GM23338 (cell line): ENCODE data around the gene PLA2G4B. TPM values are rescaled to one million over a fixed set of nuclear protein-coding genes. Genes with fewer than 3 reads are reported as not detected.

Experiments
- ATAC-seq: fragments of 200-7000 bp; cut with Tn5 transposase; 3 replicates; pipeline ENCODE4 v1.9.1; 2020
- DNase-seq: peaks from one replicate; pipeline ENCODE4 v3.0.0-alpha.2; 2015; ENCODE audit warnings: low spot score
- H2AFZ ChIP-seq: fragments of 200-600 bp; sonication (generic); 2 replicates; pipeline ENCODE4 v1.8.0; 2016; ENCODE audit warnings: antibody characterized with exemption, mild to moderate bottlenecking, moderate library complexity
- H3F3A ChIP-seq: fragments of 200-600 bp; sonication (generic); replicated peaks from 2 replicates; pipeline ENCODE4 v1.8.0; 2017; ENCODE audit warnings: antibody characterized with exemption, mixed run types, low read depth
- H3K27ac ChIP-seq: fragments of 200-600 bp; sonication (generic); 2 replicates; pipeline ENCODE4 v1.6.1; 2016; ENCODE audit warnings: low read depth
- H3K27me3 ChIP-seq: fragments of 200-600 bp; sonication (generic); 2 replicates; pipeline ENCODE4 v1.8.0; 2016; ENCODE audit warnings: mild to moderate bottlenecking, mixed run types, moderate library complexity; ENCODE audit not compliant: insufficient read depth
- H3K36me3 ChIP-seq: fragments of 200-600 bp; sonication (generic); 2 replicates; pipeline ENCODE4 v1.8.0; 2016; ENCODE audit warnings: mild to moderate bottlenecking; ENCODE audit not compliant: insufficient read depth
- H3K4me1 ChIP-seq: fragments of 200-600 bp; sonication (generic); 2 replicates; pipeline ENCODE4 v1.8.0; 2016; ENCODE audit warnings: mild to moderate bottlenecking, moderate library complexity; ENCODE audit not compliant: insufficient read depth
- H3K4me2 ChIP-seq: fragments of 200-600 bp; sonication (generic); 2 replicates; pipeline ENCODE4 v1.7.1; 2017; ENCODE audit warnings: mixed run types
- H3K4me3 ChIP-seq: fragments of 200-600 bp; sonication (generic); 2 replicates; pipeline ENCODE4 v1.6.1; 2016; ENCODE audit warnings: mixed run types
- H3K79me2 ChIP-seq: fragments of 200-600 bp; sonication (generic); replicated peaks from 2 replicates; pipeline ENCODE4 v1.8.0; 2017; ENCODE audit warnings: mild to moderate bottlenecking; ENCODE audit not compliant: insufficient read depth
- H3K9me2 ChIP-seq: fragments of 200-600 bp; sonication (generic); 2 replicates; pipeline ENCODE4 v1.8.0; 2017; ENCODE audit not compliant: insufficient read depth
- H4K20me1 ChIP-seq: fragments of 200-600 bp; sonication (generic); replicated peaks from 2 replicates; pipeline ENCODE4 v1.8.0; 2017; ENCODE audit warnings: mild to moderate bottlenecking; ENCODE audit not compliant: insufficient read depth
- H3K27ac Mint-ChIP-seq: 2 replicates; pipeline ENCODE4 v1.8.0; 2020; ENCODE audit warnings: inconsistent platforms, mild to moderate bottlenecking, moderate library complexity, mixed read lengths
- H3K27me3 Mint-ChIP-seq: 3 replicates; pipeline ENCODE4 v1.8.0; 2022; ENCODE audit warnings: low read depth, mild to moderate bottlenecking, moderate library complexity, mixed read lengths, inconsistent platforms; ENCODE audit not compliant: insufficient read depth, poor library complexity
- H3K36me3 Mint-ChIP-seq: 3 replicates; pipeline ENCODE4 v1.8.0; 2021; ENCODE audit warnings: low read depth, mild to moderate bottlenecking, inconsistent platforms, moderate library complexity, mixed read lengths
- H3K4me1 Mint-ChIP-seq: 3 replicates; pipeline ENCODE4 v1.8.0; 2020; ENCODE audit warnings: mild to moderate bottlenecking, inconsistent platforms, mixed read lengths
- H3K4me3 Mint-ChIP-seq: 3 replicates; pipeline ENCODE4 v1.8.0; 2021; ENCODE audit warnings: moderate library complexity, mild to moderate bottlenecking, inconsistent platforms, mixed read lengths
- H3K9me3 Mint-ChIP-seq: 3 replicates; pipeline ENCODE4 v1.8.0; 2020; ENCODE audit warnings: moderate library complexity, mild to moderate bottlenecking, inconsistent platforms, mixed read lengths
- CTCF ChIP-seq, 2 experiments: fragments of 200-600 bp in 1 of 2; sonication (generic) in 1 of 2; conservative IDR thresholded peaks; 2 replicates each; pipeline versions ENCODE4 v1.5.1 to v1.6.1; 2016 to 2017; ENCODE audit warnings: antibody characterized with exemption in 2 of 2, low read depth in 2 of 2, mild to moderate bottlenecking in 2 of 2, moderate library complexity in 1 of 2
- ETS1 ChIP-seq: IDR thresholded peaks from 2 replicates; pipeline ENCODE4 v1.6.1; 2016; ENCODE audit warnings: antibody characterized with exemption
- EZH2 ChIP-seq: fragments of 200-600 bp; sonication (generic); IDR thresholded peaks from one replicate; pipeline ENCODE4 v1.8.0; 2017; ENCODE audit warnings: antibody characterized with exemption, mild to moderate bottlenecking, low read depth; ENCODE audit not compliant: unreplicated experiment
- EZH2phosphoT487 ChIP-seq: fragments of 200-600 bp; sonication (generic); IDR thresholded peaks from one replicate; pipeline ENCODE4 v1.8.1; 2018; ENCODE audit warnings: antibody characterized with exemption; ENCODE audit not compliant: unreplicated experiment
- STAT1 ChIP-seq: IDR thresholded peaks from one replicate; pipeline ENCODE4 v1.6.1; 2016; ENCODE audit warnings: antibody characterized with exemption; ENCODE audit not compliant: unreplicated experiment
- ZNF114 ChIP-seq: fragments of 250-450 bp; sonication (Bioruptor Pico); IDR thresholded peaks from 2 replicates; pipeline ENCODE4 v1.5.0; 2020; ENCODE audit warnings: mild to moderate bottlenecking, moderate library complexity
- ZNF331 ChIP-seq: fragments of 250-450 bp; sonication (Bioruptor Pico); IDR thresholded peaks from 2 replicates; pipeline ENCODE4 v1.5.0; 2020; ENCODE audit warnings: low read depth, mild to moderate bottlenecking, moderate library complexity
- polyA plus RNA-seq: library from polyadenylated mRNA; unstranded; fragments of >200 nt; fragmentation: Nextera tagmentation; extraction: Ambion mirVana; gene quantifications from 2 replicates; pipeline ENCODE4 v1.2.1, GENCODE V29; 2016
- total RNA-seq: library from RNA; depleted of rRNA; stranded (reverse); fragments of >200 nt; shearing (Covaris generic); gene quantifications from 2 replicates; pipeline ENCODE4 v1.2.3, GENCODE V29; 2014
- TF ChIP-seq, protein P1 (sequence below): IDR thresholded peaks from one replicate; pipeline ENCODE4 v1.6.1; 2018; ENCODE audit warnings: antibody characterized with exemption; ENCODE audit not compliant: unreplicated experiment
- TF ChIP-seq, protein P2 (sequence below): fragments of 250-450 bp; sonication (Bioruptor Pico); IDR thresholded peaks from 2 replicates; pipeline ENCODE4 v1.5.0; 2020; ENCODE audit warnings: mild to moderate bottlenecking, moderate library complexity

Gene PLA2G4B
- total and polyA plus RNA-seq, 2 experiments from 2014 or later, result 4.4 to 9.6 TPM

DNA sequence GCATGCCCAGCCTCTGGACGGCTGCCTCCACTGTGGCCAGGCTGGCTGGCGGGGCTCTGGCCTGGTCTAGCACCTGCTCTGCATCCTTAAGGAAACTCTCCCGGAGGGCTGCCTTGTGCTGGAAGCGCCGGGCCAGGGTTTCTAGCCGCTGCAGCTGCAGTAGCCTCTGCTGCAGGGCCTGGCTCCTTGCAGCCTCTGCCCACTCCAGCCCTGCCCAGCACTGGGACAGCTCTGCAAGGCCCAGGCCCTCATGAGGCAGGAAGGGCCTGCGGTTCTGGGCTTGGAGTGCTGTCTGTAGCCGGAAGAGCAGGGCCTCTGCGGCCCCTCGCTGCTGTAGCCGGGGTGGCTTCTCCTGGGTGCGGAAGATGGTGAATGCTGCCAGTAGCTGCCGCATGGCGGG lies 47.2 kb downstream of the PLA2G4B start:
- H3K27ac ChIP-seq, result no peak overlapping the region
- DNase-seq (no peak), ATAC-seq (no peak)
- H3K4me1 Mint-ChIP-seq, result peaks cover 10% of the 10 kb centered on the region
- H3F3A ChIP-seq, result 0 out of 2 replicates have a peak, but pooled peaks cover 4% of the 10 kb centered on the region
- no peaks in the 10 kb centered on the region for H4K20me1 ChIP-seq
- H3K4me1 ChIP-seq, result no peaks in the 10 kb centered on the region
- no peak overlapping the region for H2AFZ ChIP-seq
- no peaks in the 10 kb centered on the region for H3K9me2 ChIP-seq
- H3K27me3 Mint-ChIP-seq, result peaks cover 29% of the 10 kb centered on the region
- no peaks in the 10 kb centered on the region; the same call in 2 of the 3 replicates for H3K9me3 Mint-ChIP-seq
- no peaks in the 10 kb centered on the region for H3K79me2 ChIP-seq
- H3K4me2 ChIP-seq, result no peak overlapping the region
- no peaks in the 10 kb centered on the region; the same call in 2 of the 3 replicates for H3K36me3 Mint-ChIP-seq
- H3K4me3 Mint-ChIP-seq, result no peak overlapping the region
- no peaks in the 10 kb centered on the region for H3K36me3 ChIP-seq
- no peak overlapping the region for H3K27ac Mint-ChIP-seq
- peaks cover 24% of the 10 kb centered on the region for H3K27me3 ChIP-seq
- TF ChIP-seq EZH2 (no peak), ZNF114 (no peak), ETS1 (no peak), STAT1 (no peak), EZH2phosphoT487 (no peak), ZNF331 (no peak), CTCF (conservative IDR thresholded peaks at IDR 0.05; ENCODE audit: low read depth in 2 of 2) (no peak)
- TF ChIP-seq, protein P1, sequence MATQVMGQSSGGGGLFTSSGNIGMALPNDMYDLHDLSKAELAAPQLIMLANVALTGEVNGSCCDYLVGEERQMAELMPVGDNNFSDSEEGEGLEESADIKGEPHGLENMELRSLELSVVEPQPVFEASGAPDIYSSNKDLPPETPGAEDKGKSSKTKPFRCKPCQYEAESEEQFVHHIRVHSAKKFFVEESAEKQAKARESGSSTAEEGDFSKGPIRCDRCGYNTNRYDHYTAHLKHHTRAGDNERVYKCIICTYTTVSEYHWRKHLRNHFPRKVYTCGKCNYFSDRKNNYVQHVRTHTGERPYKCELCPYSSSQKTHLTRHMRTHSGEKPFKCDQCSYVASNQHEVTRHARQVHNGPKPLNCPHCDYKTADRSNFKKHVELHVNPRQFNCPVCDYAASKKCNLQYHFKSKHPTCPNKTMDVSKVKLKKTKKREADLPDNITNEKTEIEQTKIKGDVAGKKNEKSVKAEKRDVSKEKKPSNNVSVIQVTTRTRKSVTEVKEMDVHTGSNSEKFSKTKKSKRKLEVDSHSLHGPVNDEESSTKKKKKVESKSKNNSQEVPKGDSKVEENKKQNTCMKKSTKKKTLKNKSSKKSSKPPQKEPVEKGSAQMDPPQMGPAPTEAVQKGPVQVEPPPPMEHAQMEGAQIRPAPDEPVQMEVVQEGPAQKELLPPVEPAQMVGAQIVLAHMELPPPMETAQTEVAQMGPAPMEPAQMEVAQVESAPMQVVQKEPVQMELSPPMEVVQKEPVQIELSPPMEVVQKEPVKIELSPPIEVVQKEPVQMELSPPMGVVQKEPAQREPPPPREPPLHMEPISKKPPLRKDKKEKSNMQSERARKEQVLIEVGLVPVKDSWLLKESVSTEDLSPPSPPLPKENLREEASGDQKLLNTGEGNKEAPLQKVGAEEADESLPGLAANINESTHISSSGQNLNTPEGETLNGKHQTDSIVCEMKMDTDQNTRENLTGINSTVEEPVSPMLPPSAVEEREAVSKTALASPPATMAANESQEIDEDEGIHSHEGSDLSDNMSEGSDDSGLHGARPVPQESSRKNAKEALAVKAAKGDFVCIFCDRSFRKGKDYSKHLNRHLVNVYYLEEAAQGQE, result no peak
- H3K4me3 ChIP-seq, result no peak overlapping the region

DNA sequence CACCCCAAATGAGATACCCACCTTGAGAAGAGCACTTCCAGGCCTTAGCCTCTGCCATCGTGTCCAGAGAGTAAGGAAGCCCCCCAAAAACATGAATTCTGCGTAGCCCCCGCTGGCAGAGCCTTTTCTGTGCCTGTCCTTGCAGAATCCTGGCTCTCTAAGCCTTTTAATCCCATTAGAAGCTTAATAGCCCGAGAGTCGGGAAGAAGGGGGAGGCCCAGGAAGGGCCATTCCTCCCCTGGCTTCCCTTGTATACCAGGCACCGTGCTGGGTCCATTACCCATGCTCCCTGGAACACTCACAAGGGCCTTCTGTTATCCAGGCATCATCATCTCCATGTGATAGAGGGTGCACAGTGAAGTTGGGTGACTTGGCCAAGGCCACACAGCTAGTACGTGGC lies 48.1 kb downstream of the PLA2G4B start:
- H3K4me3 Mint-ChIP-seq, result no peak overlapping the region
- peaks cover 4% of the 10 kb centered on the region; the same call in 1 of the 3 replicates for H3K4me1 Mint-ChIP-seq
- H3K4me2 ChIP-seq, result no peak overlapping the region
- no peaks in the 10 kb centered on the region for H3K9me2 ChIP-seq
- no peak overlapping the region for H2AFZ ChIP-seq
- no peaks in the 10 kb centered on the region for H3K36me3 ChIP-seq
- DNase-seq, result no peak
- no peaks in the 10 kb centered on the region for H4K20me1 ChIP-seq
- ATAC-seq, result no peak
- TF ChIP-seq ZNF114 (no peak), EZH2 (no peak), EZH2phosphoT487 (no peak)
- TF ChIP-seq, protein P2, sequence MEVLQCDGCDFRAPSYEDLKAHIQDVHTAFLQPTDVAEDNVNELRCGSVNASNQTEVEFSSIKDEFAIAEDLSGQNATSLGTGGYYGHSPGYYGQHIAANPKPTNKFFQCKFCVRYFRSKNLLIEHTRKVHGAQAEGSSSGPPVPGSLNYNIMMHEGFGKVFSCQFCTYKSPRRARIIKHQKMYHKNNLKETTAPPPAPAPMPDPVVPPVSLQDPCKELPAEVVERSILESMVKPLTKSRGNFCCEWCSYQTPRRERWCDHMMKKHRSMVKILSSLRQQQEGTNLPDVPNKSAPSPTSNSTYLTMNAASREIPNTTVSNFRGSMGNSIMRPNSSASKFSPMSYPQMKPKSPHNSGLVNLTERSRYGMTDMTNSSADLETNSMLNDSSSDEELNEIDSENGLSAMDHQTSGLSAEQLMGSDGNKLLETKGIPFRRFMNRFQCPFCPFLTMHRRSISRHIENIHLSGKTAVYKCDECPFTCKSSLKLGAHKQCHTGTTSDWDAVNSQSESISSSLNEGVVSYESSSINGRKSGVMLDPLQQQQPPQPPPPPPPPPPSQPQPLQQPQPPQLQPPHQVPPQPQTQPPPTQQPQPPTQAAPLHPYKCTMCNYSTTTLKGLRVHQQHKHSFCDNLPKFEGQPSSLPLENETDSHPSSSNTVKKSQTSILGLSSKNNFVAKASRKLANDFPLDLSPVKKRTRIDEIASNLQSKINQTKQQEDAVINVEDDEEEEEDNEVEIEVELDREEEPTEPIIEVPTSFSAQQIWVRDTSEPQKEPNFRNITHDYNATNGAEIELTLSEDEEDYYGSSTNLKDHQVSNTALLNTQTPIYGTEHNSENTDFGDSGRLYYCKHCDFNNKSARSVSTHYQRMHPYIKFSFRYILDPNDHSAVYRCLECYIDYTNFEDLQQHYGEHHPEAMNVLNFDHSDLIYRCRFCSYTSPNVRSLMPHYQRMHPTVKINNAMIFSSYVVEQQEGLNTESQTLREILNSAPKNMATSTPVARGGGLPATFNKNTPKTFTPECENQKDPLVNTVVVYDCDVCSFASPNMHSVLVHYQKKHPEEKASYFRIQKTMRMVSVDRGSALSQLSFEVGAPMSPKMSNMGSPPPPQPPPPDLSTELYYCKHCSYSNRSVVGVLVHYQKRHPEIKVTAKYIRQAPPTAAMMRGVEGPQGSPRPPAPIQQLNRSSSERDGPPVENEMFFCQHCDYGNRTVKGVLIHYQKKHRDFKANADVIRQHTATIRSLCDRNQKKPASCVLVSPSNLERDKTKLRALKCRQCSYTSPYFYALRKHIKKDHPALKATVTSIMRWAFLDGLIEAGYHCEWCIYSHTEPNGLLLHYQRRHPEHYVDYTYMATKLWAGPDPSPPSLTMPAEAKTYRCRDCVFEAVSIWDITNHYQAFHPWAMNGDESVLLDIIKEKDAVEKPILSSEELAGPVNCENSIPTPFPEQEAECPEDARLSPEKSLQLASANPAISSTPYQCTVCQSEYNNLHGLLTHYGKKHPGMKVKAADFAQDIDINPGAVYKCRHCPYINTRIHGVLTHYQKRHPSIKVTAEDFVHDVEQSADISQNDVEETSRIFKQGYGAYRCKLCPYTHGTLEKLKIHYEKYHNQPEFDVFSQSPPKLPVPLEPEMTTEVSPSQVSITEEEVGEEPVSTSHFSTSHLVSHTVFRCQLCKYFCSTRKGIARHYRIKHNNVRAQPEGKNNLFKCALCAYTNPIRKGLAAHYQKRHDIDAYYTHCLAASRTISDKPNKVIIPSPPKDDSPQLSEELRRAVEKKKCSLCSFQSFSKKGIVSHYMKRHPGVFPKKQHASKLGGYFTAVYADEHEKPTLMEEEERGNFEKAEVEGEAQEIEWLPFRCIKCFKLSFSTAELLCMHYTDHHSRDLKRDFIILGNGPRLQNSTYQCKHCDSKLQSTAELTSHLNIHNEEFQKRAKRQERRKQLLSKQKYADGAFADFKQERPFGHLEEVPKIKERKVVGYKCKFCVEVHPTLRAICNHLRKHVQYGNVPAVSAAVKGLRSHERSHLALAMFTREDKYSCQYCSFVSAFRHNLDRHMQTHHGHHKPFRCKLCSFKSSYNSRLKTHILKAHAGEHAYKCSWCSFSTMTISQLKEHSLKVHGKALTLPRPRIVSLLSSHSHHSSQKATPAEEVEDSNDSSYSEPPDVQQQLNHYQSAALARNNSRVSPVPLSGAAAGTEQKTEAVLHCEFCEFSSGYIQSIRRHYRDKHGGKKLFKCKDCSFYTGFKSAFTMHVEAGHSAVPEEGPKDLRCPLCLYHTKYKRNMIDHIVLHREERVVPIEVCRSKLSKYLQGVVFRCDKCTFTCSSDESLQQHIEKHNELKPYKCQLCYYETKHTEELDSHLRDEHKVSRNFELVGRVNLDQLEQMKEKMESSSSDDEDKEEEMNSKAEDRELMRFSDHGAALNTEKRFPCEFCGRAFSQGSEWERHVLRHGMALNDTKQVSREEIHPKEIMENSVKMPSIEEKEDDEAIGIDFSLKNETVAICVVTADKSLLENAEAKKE (CRISPR knock-in tag), result no peak
- no peak overlapping the region for H3K27ac Mint-ChIP-seq
- H3F3A ChIP-seq, result no peaks in the 10 kb centered on the region
- no peak overlapping the region for H3K27ac ChIP-seq
- H3K4me1 ChIP-seq, result no peaks in the 10 kb centered on the region
- H3K27me3 Mint-ChIP-seq, result peaks cover 21% of the 10 kb centered on the region
- H3K27me3 ChIP-seq, result peaks cover 15% of the 10 kb centered on the region
- no peaks in the 10 kb centered on the region for H3K36me3 Mint-ChIP-seq
- H3K9me3 Mint-ChIP-seq, result no peaks in the 10 kb centered on the region
- H3K79me2 ChIP-seq, result no peaks in the 10 kb centered on the region
- H3K4me3 ChIP-seq, result no peak overlapping the region
